Stimulated activated CD8-positive, alpha-beta memory T cell treated with anti-CD3 and anti-CD28 coated beads, Interleukin-7, amount 100 ng/mL, for 48 hours (primary cell): ENCODE results near the gene COG5.

ENCODE experiments used
- DNase-seq, 2 donors: peaks; one replicate each; pipeline ENCODE4 v3.0.0-alpha.2; 2020; ENCODE audit warnings: low read depth in 1 of 2; ENCODE audit errors: extremely low read depth in 1 of 2

The COG5 gene

GRCh38 chr7:107506674-107507339, 56.9 kb downstream of the COG5 start:
- DNase-seq: no peak

GRCh38 chr7:107505997-107506673, 57.6 kb downstream of the COG5 start:
- DNase-seq: no peak

GRCh38 chr7:107505362-107505761, 58.4 kb downstream of the COG5 start:
- no peak for DNase-seq

- no peak for DNase-seq
Observed at GRCh38 chr7:107503687-107504086, 60.0 kb downstream of the COG5 start.

- DNase-seq: no peak
Observed at GRCh38 chr7:107502797-107503196, 60.9 kb downstream of the COG5 start.

GRCh38 chr7:107502154-107502553, 61.6 kb downstream of the COG5 start:
- no peak for DNase-seq

- no peak for DNase-seq
Observed at GRCh38 chr7:107501593-107501992, 62.1 kb downstream of the COG5 start.

GRCh38 chr7:107499731-107500130, 64.0 kb downstream of the COG5 start:
- no peak for DNase-seq

GRCh38 chr7:107495516-107495915, 68.2 kb downstream of the COG5 start:
- DNase-seq: no peak

GRCh38 chr7:107494884-107495283, 68.8 kb downstream of the COG5 start:
- no peak for DNase-seq

GRCh38 chr7:107494315-107494751, 69.4 kb downstream of the COG5 start:
- DNase-seq: no peak

- no peak for DNase-seq
Observed at GRCh38 chr7:107492875-107493274, 70.8 kb downstream of the COG5 start.

- no peak for DNase-seq
Observed at GRCh38 chr7:107486041-107486440, 77.7 kb downstream of the COG5 start.

GRCh38 chr7:107482571-107482970, 81.1 kb downstream of the COG5 start:
- no peak for DNase-seq

GRCh38 chr7:107480932-107481331, 82.8 kb downstream of the COG5 start:
- DNase-seq: no peak

GRCh38 chr7:107479303-107479702, 84.4 kb downstream of the COG5 start:
- DNase-seq: no peak

GRCh38 chr7:107474104-107474521, 89.6 kb downstream of the COG5 start:
- no peak for DNase-seq

- no peak for DNase-seq
Observed at GRCh38 chr7:107472116-107472515, 91.6 kb downstream of the COG5 start.

GRCh38 chr7:107471292-107472070, 92.2 kb downstream of the COG5 start:
- no peak for DNase-seq

GRCh38 chr7:107469929-107470328, 93.8 kb downstream of the COG5 start, which contains the start of gene GPR22:
Gene GPR22 (plus strand): TSS chr7:107470057. CDS start chr7:107474061, 4,004 bp downstream.
- no peak for DNase-seq

GRCh38 chr7:107468824-107469223, 94.9 kb downstream of the COG5 start:
- no peak for DNase-seq

- DNase-seq: no peak
Observed at GRCh38 chr7:107467972-107468371, 95.7 kb downstream of the COG5 start.
